Esophagus squamous epithelium (tissue), 5 donors: ENCODE measurements around the gene NAT9. TPM values are rescaled to one million over a fixed set of nuclear protein-coding genes. Genes with fewer than 3 reads are reported as not detected.

ENCODE experiments used
- DNase-seq: peaks from one replicate; lab custom pipeline; 2025; lab: John Stamatoyannopoulos, UW
- H3K27ac ChIP-seq, 4 donors: fragments of 200-600 bp; sonication (generic); one replicate each; pipeline ENCODE4 v1.5.1; 2016 to 2019; ENCODE audit warnings: mild to moderate bottlenecking in 1 of 4
- H3K27me3 ChIP-seq, 4 donors: fragments of 200-600 bp; sonication (generic); 1 replicate in 3 of 4; 2 replicates in 1 of 4; pipeline versions ENCODE4 v1.5.1 to v1.6.0; 2017 to 2021; ENCODE audit warnings: antibody characterized with exemption in 1 of 4
- H3K36me3 ChIP-seq, 3 donors: fragments of 200-600 bp; sonication (generic); one replicate each; pipeline ENCODE4 v1.5.1; 2016 to 2019
- H3K4me1 ChIP-seq, 3 donors: fragments of 200-600 bp; sonication (generic); one replicate each; pipeline ENCODE4 v1.5.1; 2017 to 2019
- H3K4me3 ChIP-seq, 4 donors: fragments of 200-600 bp; sonication (generic); 1 replicate in 3 of 4; 2 replicates in 1 of 4; pipeline ENCODE4 v1.5.1; 2016 to 2019; ENCODE audit warnings: mild to moderate bottlenecking in 2 of 4, moderate library complexity in 1 of 4
- H3K9me3 ChIP-seq, 3 donors: fragments of 200-600 bp; sonication (generic); one replicate each; pipeline ENCODE4 v1.5.1; 2016 to 2019
- CTCF ChIP-seq, 6 experiments: fragments of 450-650 bp in 4 of 6; fragments of 200-600 bp in 2 of 6; sonication (generic) in 2 of 6; IDR thresholded peaks; one replicate each; pipeline ENCODE4 v1.5.1; 2016 to 2019; ENCODE audit warnings: antibody characterized with exemption in 6 of 6, mild to moderate bottlenecking in 4 of 6, moderate library complexity in 4 of 6
- POLR2A ChIP-seq, 4 donors: fragments of 450-650 bp; IDR thresholded peaks; one replicate each; pipeline ENCODE4 v1.6.1; 2017; ENCODE audit warnings: antibody characterized with exemption in 4 of 4, mild to moderate bottlenecking in 4 of 4, moderate library complexity in 3 of 4
- WGBS, 2 donors: methylation state at CpG; one replicate each; pipeline ENCODE4 v1.1.5; 2018; 5-methylcytosine and 5-hydroxymethylcytosine counted together
- intact Hi-C: fragments of 100-400 bp; cut with DNase I; formaldehyde crosslinking; loops from one replicate; pipeline ENCODE4 v1.15.0; 2022
- total RNA-seq, 4 donors: library from RNA; depleted of rRNA; stranded (reverse); fragments of >200 nt; gene quantifications; one replicate each; pipeline ENCODE4 v1.1.0, GENCODE V29; 2016
- donor health status: DM: yes; HTN: yes; CAD: no.

The NAT9 gene
- total RNA-seq, 4 donors from 2014 or later: 17.3 to 29.8 (median 24.5) TPM

GRCh38 chr17:74799097-74799496 is 23.0 kb upstream of the NAT9 start:
- no peak overlapping the region for H3K27ac ChIP-seq
- peaks cover 17 to 96% (median 20%) of the 10 kb centered on the region in 3 donors for H3K36me3 ChIP-seq
- no peak overlapping the region for H3K4me3 ChIP-seq
- DNase-seq: no peak
- intact Hi-C loops: loop anchor here (10.0 kb wide), 1 partner anchor 156 kb away; no protein-coding TSS in a partner anchor
- H3K4me1 ChIP-seq: no peaks in the 10 kb centered on the region
- H3K9me3 ChIP-seq: no peaks in the 10 kb centered on the region
- no peaks in the 10 kb centered on the region for H3K27me3 ChIP-seq
- TF ChIP-seq POLR2A (IDR thresholded peaks at IDR 0.05): no peak
- TF ChIP-seq CTCF (IDR thresholded peaks at IDR 0.05): no peak
- 93 to 100% methylated on average over 1 to 8 of the region's 14 CpGs for WGBS, 2 donors

- Histone ChIP-seq H3K4me3 (no peak overlapping the region), H3K27me3 (no peaks in the 10 kb centered on the region), H3K27ac (no peak overlapping the region), H3K36me3 (peaks cover 17 to 99% (median 20%) of the 10 kb centered on the region in 3 donors), H3K9me3 (no peaks in the 10 kb centered on the region), H3K4me1 (no peaks in the 10 kb centered on the region)
- 81 to 84% methylated on average over 6 of the region's 8 CpGs for WGBS, 2 donors
- TF ChIP-seq POLR2A (IDR thresholded peaks at IDR 0.05) (no peak), CTCF (IDR thresholded peaks at IDR 0.05) (no peak)
- no peak for DNase-seq
- intact Hi-C loops: loop anchor here (10.0 kb wide), 1 partner anchor 157 kb away; no protein-coding TSS in a partner anchor
Observed at GRCh38 chr17:74798239-74798707, 22.1 kb upstream of the NAT9 start.

GRCh38 chr17:74797824-74798223 is 21.7 kb upstream of the NAT9 start:
- DNase-seq: no peak
- TF ChIP-seq CTCF (IDR thresholded peaks at IDR 0.05) (no peak), POLR2A (IDR thresholded peaks at IDR 0.05) (no peak)
- Histone ChIP-seq H3K9me3 (no peaks in the 10 kb centered on the region), H3K4me1 (no peaks in the 10 kb centered on the region), H3K36me3 (peaks cover 17 to 99% (median 20%) of the 10 kb centered on the region in 3 donors), H3K27me3 (no peaks in the 10 kb centered on the region), H3K27ac (no peak overlapping the region), H3K4me3 (no peak overlapping the region)
- intact Hi-C loops: loop anchor here (10.0 kb wide), 1 partner anchor 157 kb away; no protein-coding TSS in a partner anchor
- WGBS, 2 donors: 95 to 96% methylated on average over 3 to 4 of the region's 4 CpGs

- no peak for TF ChIP-seq POLR2A (IDR thresholded peaks at IDR 0.05)
- TF ChIP-seq CTCF (IDR thresholded peaks at IDR 0.05): no peak
- Histone ChIP-seq H3K27ac (no peak overlapping the region), H3K4me1 (no peaks in the 10 kb centered on the region), H3K27me3 (no peaks in the 10 kb centered on the region), H3K9me3 (no peaks in the 10 kb centered on the region), H3K4me3 (no peak overlapping the region), H3K36me3 (peaks cover 17 to 98% (median 20%) of the 10 kb centered on the region in 3 donors)
- 88 to 93% methylated on average over 6 of the region's 6 CpGs for WGBS, 2 donors
- no peak for DNase-seq
- intact Hi-C loops: loop anchor here (10.0 kb wide), 1 partner anchor 158 kb away; no protein-coding TSS in a partner anchor
Observed at GRCh38 chr17:74796866-74797265, 20.7 kb upstream of the NAT9 start.

DNA sequence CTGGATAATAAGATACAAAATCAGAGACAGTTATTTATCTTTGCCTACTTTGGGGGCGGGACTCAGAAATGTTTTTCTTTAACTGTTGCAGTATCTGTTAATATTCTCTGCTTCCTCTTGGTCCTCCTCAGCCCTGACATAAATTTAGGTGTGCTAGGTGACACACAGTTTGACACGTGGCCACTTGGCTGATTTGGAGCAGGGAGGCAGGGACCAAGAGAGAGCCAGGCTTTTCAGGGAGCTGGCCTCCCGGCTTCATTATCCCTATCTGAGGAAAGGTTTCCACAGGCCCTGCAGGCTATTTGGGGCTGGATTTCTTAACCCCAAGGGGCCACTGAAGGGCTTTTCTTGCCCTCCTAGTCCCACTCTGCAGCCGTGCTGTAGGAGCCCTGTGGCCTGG is 20.1 kb upstream of the NAT9 start:
- TF ChIP-seq CTCF (IDR thresholded peaks at IDR 0.05) (no peak), POLR2A (IDR thresholded peaks at IDR 0.05) (no peak)
- Histone ChIP-seq H3K4me3 (no peak overlapping the region), H3K27me3 (no peaks in the 10 kb centered on the region), H3K27ac (no peak overlapping the region), H3K9me3 (no peaks in the 10 kb centered on the region), H3K36me3 (peaks cover 17 to 92% (median 20%) of the 10 kb centered on the region in 3 donors), H3K4me1 (peaks cover 2 to 5% (median 3%) of the 10 kb centered on the region in 3 donors)
- intact Hi-C loops: loop anchor here (10.0 kb wide), 1 partner anchor 159 kb away; no protein-coding TSS in a partner anchor
- no peak for DNase-seq
- 85 to 95% methylated on average over 2 to 4 of the region's 4 CpGs for WGBS, 2 donors
